HG03521 (cell line): ENCODE results near the gene KSR1.
A peak's percentile ranks its signal among the peaks of the same experiment; 100 is the strongest.

Experiments
- ATAC-seq: cut with Tn5 transposase; IDR thresholded peaks from one replicate; pipeline ENCODE4 v1.9.1; 2021; ENCODE audit warnings: mild to moderate bottlenecking, moderate library complexity; ENCODE audit not compliant: unreplicated experiment

Gene KSR1

GRCh38 chr17:27532269-27533263, 76.3 kb downstream of the KSR1 start:
- no peak for ATAC-seq

DNA sequence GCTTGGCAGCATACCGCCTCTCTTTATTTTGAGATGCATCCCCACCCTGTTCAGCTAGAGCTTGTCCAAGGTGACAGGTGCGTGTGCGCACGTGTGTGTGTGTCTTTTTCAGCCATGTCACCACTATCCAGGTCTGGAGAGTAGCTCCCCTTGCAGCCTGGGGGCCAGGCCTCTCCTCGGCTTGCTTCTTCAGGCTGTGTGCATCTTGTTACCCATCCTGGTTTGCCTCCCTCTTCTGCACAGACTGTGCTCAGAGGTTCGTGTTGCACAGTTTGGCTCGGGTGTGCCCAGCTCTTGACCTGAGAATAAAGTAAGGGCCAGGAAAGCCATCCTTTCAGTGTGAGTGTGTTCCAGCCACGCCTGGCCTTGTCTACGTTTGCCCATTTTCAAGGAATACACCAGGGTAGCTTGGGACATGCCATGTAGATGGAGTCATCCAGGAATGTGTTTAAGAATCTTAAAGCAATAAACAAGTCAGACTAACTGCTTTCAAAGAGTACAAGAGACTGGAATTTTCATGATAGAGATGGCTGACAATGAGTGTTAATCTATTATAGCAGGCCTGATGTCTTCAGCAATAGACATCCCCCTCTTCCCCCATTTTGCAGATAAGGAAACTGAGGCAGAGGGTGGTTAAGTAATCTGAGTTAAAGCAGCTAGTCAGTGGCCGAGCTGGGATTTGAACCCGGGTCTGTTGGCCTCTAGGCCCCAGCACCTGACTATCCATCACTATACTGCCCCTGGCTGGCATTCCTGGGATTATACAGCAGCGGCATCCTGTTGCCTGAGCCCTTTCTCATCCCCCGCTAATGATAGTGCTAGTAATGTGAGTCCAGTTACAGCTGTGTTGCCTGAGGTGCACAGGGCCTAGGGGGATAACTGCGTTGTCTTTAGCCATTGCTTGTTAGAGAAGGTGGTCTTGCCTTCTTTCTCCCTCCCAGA, 77.9 kb downstream of the KSR1 start:
- ATAC-seq: no peak

GRCh38 chr17:27535178-27535928, 79.1 kb downstream of the KSR1 start:
- no peak for ATAC-seq

- ATAC-seq: no peak
Observed at GRCh38 chr17:27535975-27536374, 79.7 kb downstream of the KSR1 start.

GRCh38 chr17:27536781-27537180, 80.5 kb downstream of the KSR1 start:
- ATAC-seq: no peak

DNA sequence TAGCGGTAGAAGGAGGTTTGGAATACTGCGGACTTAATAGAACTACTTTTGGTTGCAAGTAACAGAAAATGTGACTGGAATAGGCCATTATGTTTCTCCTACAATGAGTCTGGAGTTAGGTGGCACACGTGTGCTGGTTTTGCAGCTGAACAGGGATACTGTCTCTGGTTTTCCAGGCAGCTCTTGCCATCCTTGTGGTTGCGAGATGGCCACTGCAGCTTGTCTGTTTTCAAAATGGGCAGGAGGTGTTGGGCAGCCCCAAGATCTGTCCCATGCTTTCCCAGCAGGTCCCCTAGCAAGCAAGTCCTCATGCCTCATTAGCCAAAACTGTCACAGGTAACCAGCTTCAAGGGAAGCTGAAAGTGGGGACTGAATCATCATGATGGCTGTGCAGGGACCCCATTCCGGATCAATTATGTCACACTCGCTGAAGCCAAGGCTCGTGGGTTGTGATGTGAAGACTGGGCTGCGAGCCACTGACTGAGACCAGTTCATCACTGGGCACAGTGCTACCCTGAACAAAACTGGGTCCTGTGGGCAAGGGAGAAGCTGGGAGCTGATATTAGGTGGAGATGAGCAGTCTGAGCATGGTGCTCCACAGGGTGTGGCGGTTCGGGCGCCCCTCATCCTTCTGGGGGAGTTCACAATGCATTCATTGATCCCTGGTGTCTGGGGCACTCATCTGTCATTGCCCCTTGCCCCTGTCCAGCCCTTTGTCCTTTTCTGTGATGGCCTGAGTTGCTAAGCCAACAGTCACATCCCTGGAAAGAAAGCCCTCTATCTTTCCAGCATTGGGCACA, 82.1 kb downstream of the KSR1 start:
- ATAC-seq: no peak

DNA sequence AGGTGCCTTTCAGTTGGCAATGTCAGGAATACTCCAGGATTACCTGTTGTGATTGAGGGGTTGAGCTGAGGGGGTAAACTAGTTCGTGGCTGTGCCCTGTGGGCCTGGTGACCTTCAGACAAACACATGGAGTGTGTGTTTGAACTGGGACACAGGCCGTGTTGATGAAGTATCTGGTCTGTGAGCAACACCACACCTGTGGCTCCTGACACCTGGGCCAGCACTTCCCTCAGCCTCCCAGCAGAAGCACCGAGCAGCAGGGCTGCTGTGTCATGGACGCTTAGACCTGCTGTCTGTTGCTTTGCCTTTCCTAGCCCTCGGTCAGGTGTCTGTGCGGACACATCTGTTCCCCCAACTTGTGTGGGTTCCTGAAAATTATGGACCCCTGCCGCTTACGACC, 82.9 kb downstream of the KSR1 start:
- ATAC-seq: no peak

DNA sequence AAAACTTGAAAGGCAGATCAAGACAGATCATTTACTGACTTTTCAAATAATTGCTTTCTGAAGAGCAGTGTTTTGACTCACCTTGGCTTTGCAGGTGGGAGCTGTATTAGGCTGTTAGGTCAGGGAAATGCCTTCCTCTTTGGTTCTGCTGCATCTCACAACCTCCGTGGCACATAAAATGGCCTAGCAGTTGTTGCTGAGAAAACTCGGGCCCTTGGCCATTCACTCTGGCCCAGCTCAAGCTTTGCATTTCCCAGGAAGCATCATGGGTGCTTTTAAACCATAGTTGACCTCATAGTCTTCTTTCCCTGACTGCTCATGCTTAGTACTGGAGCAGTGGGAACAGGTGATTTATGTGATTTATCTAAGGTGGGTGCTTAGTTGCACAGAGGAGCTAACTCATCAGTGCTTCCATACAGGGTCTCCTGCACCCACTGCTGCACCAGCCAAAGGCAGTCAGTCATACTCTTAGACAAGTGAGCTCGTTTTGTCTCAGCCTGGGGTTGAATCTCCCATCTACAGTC, 83.6 kb downstream of the KSR1 start:
- ATAC-seq: no peak

GRCh38 chr17:27540318-27541101, 84.3 kb downstream of the KSR1 start:
- ATAC-seq: no peak

GRCh38 chr17:27541301-27542023, 85.2 kb downstream of the KSR1 start:
- no peak for ATAC-seq

- ATAC-seq: no peak
Observed at GRCh38 chr17:27542841-27543463, 86.7 kb downstream of the KSR1 start.

GRCh38 chr17:27543464-27543856, 87.2 kb downstream of the KSR1 start:
- ATAC-seq: no peak

DNA sequence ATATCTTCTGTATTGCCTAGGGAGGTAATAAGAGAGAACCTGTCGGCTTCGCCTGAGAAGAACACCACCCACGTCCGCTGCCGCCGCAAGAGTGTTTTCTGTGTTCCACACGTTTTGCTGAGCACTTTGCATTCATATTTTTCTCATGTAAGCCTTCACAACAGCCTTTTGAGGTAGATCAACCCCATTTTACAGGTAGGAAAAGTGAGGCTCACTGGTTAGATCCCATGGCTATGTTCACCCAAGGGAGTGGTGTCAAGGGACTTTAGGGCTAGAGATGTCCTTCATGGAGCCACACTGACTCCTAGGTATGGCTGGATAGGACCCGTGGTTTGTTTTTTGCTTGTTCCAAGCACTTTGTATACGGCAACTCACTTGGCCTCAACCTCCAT, 87.7 kb downstream of the KSR1 start:
- no peak for ATAC-seq

DNA sequence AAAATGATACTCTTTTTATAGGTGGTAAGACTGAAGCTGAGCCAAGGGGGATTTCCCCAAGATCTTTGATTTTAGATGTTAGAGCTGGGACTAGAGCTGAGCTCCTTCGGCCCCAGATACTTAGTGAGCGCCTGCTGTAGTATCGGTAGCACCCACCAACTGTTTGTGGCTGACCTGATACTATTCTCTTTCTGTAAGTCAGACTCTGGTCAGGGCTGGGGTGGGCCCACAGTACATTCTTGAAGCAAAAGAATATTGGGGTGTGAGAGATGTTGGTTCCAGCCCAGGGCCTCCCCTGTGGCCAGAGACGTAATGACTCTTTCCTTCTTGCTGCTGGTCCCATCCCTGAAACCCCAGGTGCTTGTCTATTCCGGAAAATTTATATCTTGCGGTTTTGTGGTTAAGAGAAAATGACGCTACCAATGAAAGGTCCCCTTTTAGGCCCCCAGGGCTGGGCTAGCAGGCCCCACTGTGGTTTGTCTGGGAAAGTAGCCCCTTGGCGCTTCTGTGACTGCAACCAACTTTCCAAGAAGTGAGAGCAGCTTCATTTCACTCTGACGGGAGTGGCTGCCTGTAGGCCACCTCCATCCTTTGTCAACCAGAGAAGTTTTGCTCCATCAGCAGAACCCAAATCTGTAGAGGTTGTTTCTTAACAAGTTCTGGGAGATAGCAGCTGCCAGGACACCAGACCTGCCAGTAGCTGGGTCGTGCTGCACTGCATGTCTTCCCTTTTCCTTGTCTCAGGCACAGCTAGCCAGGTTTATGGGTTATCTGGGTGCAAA, 88.3 kb downstream of the KSR1 start:
- ATAC-seq: peak; percentile 83

GRCh38 chr17:27545562-27546229, 89.4 kb downstream of the KSR1 start:
- ATAC-seq: no peak

DNA sequence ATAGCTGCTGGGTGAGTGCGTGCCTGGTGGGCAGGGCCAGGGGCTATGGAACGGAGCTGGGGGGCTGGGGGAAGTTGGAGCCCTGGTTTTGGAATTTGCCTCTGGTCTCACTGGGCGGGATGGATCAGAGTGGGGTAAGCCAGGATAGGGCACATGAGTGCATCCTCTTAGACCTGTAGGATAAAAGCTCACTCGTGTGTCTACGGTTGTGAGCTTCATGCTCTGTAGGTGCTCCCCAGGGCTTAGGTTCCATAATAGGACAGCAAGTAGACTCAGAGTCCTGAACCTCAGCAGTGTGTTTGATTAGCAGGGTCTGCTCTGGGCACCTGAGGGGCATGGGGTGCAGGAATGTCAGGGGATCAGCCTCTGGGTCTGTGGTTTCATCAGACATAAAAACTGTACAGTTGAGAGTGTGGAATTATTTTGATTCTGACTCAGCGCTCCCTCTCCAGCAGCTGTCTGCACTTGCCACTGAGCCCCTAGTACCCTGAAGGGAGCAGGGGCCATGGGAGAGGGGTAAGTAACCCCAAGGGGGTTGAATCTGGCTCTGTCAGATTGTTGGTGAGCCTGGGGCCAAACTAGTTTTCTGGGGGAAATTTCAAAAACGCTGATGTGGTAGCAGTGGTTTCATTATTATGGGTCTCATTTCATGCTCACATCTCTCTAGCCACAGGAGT, 90.5 kb downstream of the KSR1 start:
- no peak for ATAC-seq
